ENCODE data around the gene SCMH1.
"Not testable (repeated sequence)": the region's sequence is repeated elsewhere in the genome, so short reads cannot be mapped to it uniquely, and the experiment has no call there.

Gene SCMH1

GRCh38 chr1:41233708-41234107, 8.4 kb downstream of the SCMH1 start:
- Histone ChIP-seq H3K23ac (ENCODE audit: low read length) (no peak overlapping the region), H3K18ac (ENCODE audit: low read length) (no peak overlapping the region), H3K27me3 (ENCODE audit: insufficient read depth, low read length, poor library complexity) (no peaks in the 10 kb centered on the region), H2BK120ac (ENCODE audit: low read depth, low read length) (no peak overlapping the region), H3K4me3 (ENCODE audit: low read length) (no peak overlapping the region), H3K9ac (ENCODE audit: low read length) (no peak overlapping the region), H3K79me1 (ENCODE audit: low read length) (no peaks in the 10 kb centered on the region), H3K4ac (ENCODE audit: low read depth, low read length) (no peak overlapping the region), H3K4me1 (ENCODE audit: control insufficient read depth, low read depth, low read length) (no peaks in the 10 kb centered on the region), H3K4me2 (ENCODE audit: low read length) (no peak overlapping the region), H4K8ac (ENCODE audit: low read depth, low read length) (no peak overlapping the region), H4K5ac (ENCODE audit: low read length) (no peak overlapping the region), H3K27ac (ENCODE audit: low read depth, low read length) (no peak overlapping the region), H2AK5ac (ENCODE audit: low read length) (no peak overlapping the region), H3K36me3 (ENCODE audit: control insufficient read depth, insufficient read depth, low read length) (no peaks in the 10 kb centered on the region), H2BK15ac (replicated peaks; ENCODE audit: low read depth) (no peak overlapping the region), H2BK5ac (ENCODE audit: low read length) (no peak overlapping the region), H3K79me2 (ENCODE audit: control insufficient read depth, insufficient read depth, low read length) (no peaks in the 10 kb centered on the region), H3K56ac (ENCODE audit: low read length) (no peak overlapping the region)
- no peak for DNase-seq
- no CpG with 5 or more reads among the region's 1 CpG for WGBS (ENCODE audit: extremely low coverage, insufficient coverage, low lambda C conversion rate)

GRCh38 chr1:41232305-41232704, 9.8 kb downstream of the SCMH1 start:
- no peak overlapping the region for H4K5ac ChIP-seq (ENCODE audit: low read length)
- no peak for DNase-seq
- no peak overlapping the region for H3K23ac ChIP-seq (ENCODE audit: low read length)
- no peak overlapping the region for H4K8ac ChIP-seq (ENCODE audit: low read depth, low read length)
- no peaks in the 10 kb centered on the region for H3K27me3 ChIP-seq (ENCODE audit: insufficient read depth, low read length, poor library complexity)
- WGBS (ENCODE audit: extremely low coverage, insufficient coverage, low lambda C conversion rate): no CpG with 5 or more reads among the region's 3 CpGs
- no peak overlapping the region for H2BK120ac ChIP-seq (ENCODE audit: low read depth, low read length)
- H3K18ac ChIP-seq (ENCODE audit: low read length): no peak overlapping the region
- no peak overlapping the region for H3K4ac ChIP-seq (ENCODE audit: low read depth, low read length)
- H2AK5ac ChIP-seq (ENCODE audit: low read length): no peak overlapping the region
- H2BK15ac ChIP-seq (replicated peaks; ENCODE audit: low read depth): no peak overlapping the region
- H2BK5ac ChIP-seq (ENCODE audit: low read length): no peak overlapping the region
- no peaks in the 10 kb centered on the region for H3K36me3 ChIP-seq (ENCODE audit: control insufficient read depth, insufficient read depth, low read length)
- no peak overlapping the region for H3K4me3 ChIP-seq (ENCODE audit: low read length)
- no peak overlapping the region for H3K27ac ChIP-seq (ENCODE audit: low read depth, low read length)
- no peak overlapping the region for H3K9ac ChIP-seq (ENCODE audit: low read length)
- no peaks in the 10 kb centered on the region for H3K4me1 ChIP-seq (ENCODE audit: control insufficient read depth, low read depth, low read length)
- H3K79me1 ChIP-seq (ENCODE audit: low read length): no peaks in the 10 kb centered on the region
- no peaks in the 10 kb centered on the region for H3K79me2 ChIP-seq (ENCODE audit: control insufficient read depth, insufficient read depth, low read length)
- no peak overlapping the region for H3K56ac ChIP-seq (ENCODE audit: low read length)
- no peak overlapping the region for H3K4me2 ChIP-seq (ENCODE audit: low read length)

GRCh38 chr1:41230656-41231055, 11.4 kb downstream of the SCMH1 start:
- Histone ChIP-seq H2BK120ac (ENCODE audit: low read depth, low read length) (no peak overlapping the region), H3K4me3 (ENCODE audit: low read length) (no peak overlapping the region), H3K4me1 (ENCODE audit: control insufficient read depth, low read depth, low read length) (no peaks in the 10 kb centered on the region), H4K8ac (ENCODE audit: low read depth, low read length) (no peak overlapping the region), H3K4ac (ENCODE audit: low read depth, low read length) (no peak overlapping the region), H3K9ac (ENCODE audit: low read length) (no peak overlapping the region), H4K5ac (ENCODE audit: low read length) (no peak overlapping the region), H2BK15ac (replicated peaks; ENCODE audit: low read depth) (no peak overlapping the region), H3K27me3 (ENCODE audit: insufficient read depth, low read length, poor library complexity) (no peaks in the 10 kb centered on the region), H3K56ac (ENCODE audit: low read length) (no peak overlapping the region), H3K79me2 (ENCODE audit: control insufficient read depth, insufficient read depth, low read length) (no peaks in the 10 kb centered on the region), H2AK5ac (ENCODE audit: low read length) (no peak overlapping the region), H3K79me1 (ENCODE audit: low read length) (no peaks in the 10 kb centered on the region), H3K18ac (ENCODE audit: low read length) (no peak overlapping the region), H2BK5ac (ENCODE audit: low read length) (no peak overlapping the region), H3K4me2 (ENCODE audit: low read length) (no peak overlapping the region), H3K36me3 (ENCODE audit: control insufficient read depth, insufficient read depth, low read length) (no peaks in the 10 kb centered on the region), H3K27ac (ENCODE audit: low read depth, low read length) (no peak overlapping the region), H3K23ac (ENCODE audit: low read length) (no peak overlapping the region)
- no peak for DNase-seq
- no CpG with 5 or more reads among the region's 2 CpGs for WGBS (ENCODE audit: extremely low coverage, insufficient coverage, low lambda C conversion rate)

GRCh38 chr1:41229219-41229618, 12.9 kb downstream of the SCMH1 start:
- H3K4me3 ChIP-seq (ENCODE audit: low read length); DNase-seq: not testable (repeated sequence)

GRCh38 chr1:41226815-41227434, 15.2 kb downstream of the SCMH1 start:
- WGBS (ENCODE audit: extremely low coverage, insufficient coverage, low lambda C conversion rate): no CpG with 5 or more reads among the region's 3 CpGs
- no peak overlapping the region for H3K4me2 ChIP-seq (ENCODE audit: low read length)
- H4K5ac ChIP-seq (ENCODE audit: low read length): no peak overlapping the region
- H2BK15ac ChIP-seq (replicated peaks; ENCODE audit: low read depth): no peak overlapping the region
- no peak for DNase-seq
- no peak overlapping the region for H3K23ac ChIP-seq (ENCODE audit: low read length)
- no peak overlapping the region for H3K18ac ChIP-seq (ENCODE audit: low read length)
- no peak overlapping the region for H3K4ac ChIP-seq (ENCODE audit: low read depth, low read length)
- no peaks in the 10 kb centered on the region for H3K36me3 ChIP-seq (ENCODE audit: control insufficient read depth, insufficient read depth, low read length)
- no peaks in the 10 kb centered on the region for H3K79me2 ChIP-seq (ENCODE audit: control insufficient read depth, insufficient read depth, low read length)
- no peak overlapping the region for H3K56ac ChIP-seq (ENCODE audit: low read length)
- H3K27ac ChIP-seq (ENCODE audit: low read depth, low read length): no peak overlapping the region
- no peak overlapping the region for H3K4me3 ChIP-seq (ENCODE audit: low read length)
- no peak overlapping the region for H2AK5ac ChIP-seq (ENCODE audit: low read length)
- H2BK120ac ChIP-seq (ENCODE audit: low read depth, low read length): no peak overlapping the region
- no peaks in the 10 kb centered on the region for H3K79me1 ChIP-seq (ENCODE audit: low read length)
- peaks cover 2% of the 10 kb centered on the region for H3K4me1 ChIP-seq (ENCODE audit: control insufficient read depth, low read depth, low read length)
- H3K9ac ChIP-seq (ENCODE audit: low read length): no peak overlapping the region
- no peak overlapping the region for H2BK5ac ChIP-seq (ENCODE audit: low read length)
- no peak overlapping the region for H4K8ac ChIP-seq (ENCODE audit: low read depth, low read length)
- no peaks in the 10 kb centered on the region for H3K27me3 ChIP-seq (ENCODE audit: insufficient read depth, low read length, poor library complexity)

More at GRCh38 chr1:41229219-41229618, 12.9 kb downstream of the SCMH1 start:
- H2BK5ac ChIP-seq (ENCODE audit: low read length); H3K56ac ChIP-seq (ENCODE audit: low read length); H3K27ac ChIP-seq (ENCODE audit: low read depth, low read length); H2BK15ac ChIP-seq (replicated peaks; ENCODE audit: low read depth); H3K18ac ChIP-seq (ENCODE audit: low read length); H3K4me2 ChIP-seq (ENCODE audit: low read length); H3K4ac ChIP-seq (ENCODE audit: low read depth, low read length); H3K79me1 ChIP-seq (ENCODE audit: low read length); H3K23ac ChIP-seq (ENCODE audit: low read length); H3K4me1 ChIP-seq (ENCODE audit: control insufficient read depth, low read depth, low read length); H3K9ac ChIP-seq (ENCODE audit: low read length); H4K8ac ChIP-seq (ENCODE audit: low read depth, low read length); H2BK120ac ChIP-seq (ENCODE audit: low read depth, low read length); H2AK5ac ChIP-seq (ENCODE audit: low read length); H3K27me3 ChIP-seq (ENCODE audit: insufficient read depth, low read length, poor library complexity); H3K79me2 ChIP-seq (ENCODE audit: control insufficient read depth, insufficient read depth, low read length); H4K5ac ChIP-seq (ENCODE audit: low read length); H3K36me3 ChIP-seq (ENCODE audit: control insufficient read depth, insufficient read depth, low read length): not testable (repeated sequence)
- WGBS (ENCODE audit: extremely low coverage, insufficient coverage, low lambda C conversion rate): no CpG with 5 or more reads among the region's 2 CpGs

GRCh38 chr1:41225495-41225894, 16.6 kb downstream of the SCMH1 start:
- H3K9ac ChIP-seq (ENCODE audit: low read length): no peak overlapping the region
- H3K4me2 ChIP-seq (ENCODE audit: low read length): no peak overlapping the region
- no peak overlapping the region for H2BK5ac ChIP-seq (ENCODE audit: low read length)
- no peak overlapping the region for H3K4me3 ChIP-seq (ENCODE audit: low read length)
- no peak overlapping the region for H3K18ac ChIP-seq (ENCODE audit: low read length)
- H3K79me2 ChIP-seq (ENCODE audit: control insufficient read depth, insufficient read depth, low read length): no peaks in the 10 kb centered on the region
- H2BK15ac ChIP-seq (replicated peaks; ENCODE audit: low read depth): no peak overlapping the region
- no peak overlapping the region for H3K23ac ChIP-seq (ENCODE audit: low read length)
- no peak for DNase-seq
- H3K27me3 ChIP-seq (ENCODE audit: insufficient read depth, low read length, poor library complexity): no peaks in the 10 kb centered on the region
- H2AK5ac ChIP-seq (ENCODE audit: low read length): no peak overlapping the region
- peaks cover 2% of the 10 kb centered on the region for H3K4me1 ChIP-seq (ENCODE audit: control insufficient read depth, low read depth, low read length)
- H3K56ac ChIP-seq (ENCODE audit: low read length): no peak overlapping the region
- H3K36me3 ChIP-seq (ENCODE audit: control insufficient read depth, insufficient read depth, low read length): no peaks in the 10 kb centered on the region
- WGBS (ENCODE audit: extremely low coverage, insufficient coverage, low lambda C conversion rate): no CpG with 5 or more reads among the region's 3 CpGs
- no peak overlapping the region for H3K27ac ChIP-seq (ENCODE audit: low read depth, low read length)
- no peak overlapping the region for H4K8ac ChIP-seq (ENCODE audit: low read depth, low read length)
- no peaks in the 10 kb centered on the region for H3K79me1 ChIP-seq (ENCODE audit: low read length)
- no peak overlapping the region for H2BK120ac ChIP-seq (ENCODE audit: low read depth, low read length)
- H3K4ac ChIP-seq (ENCODE audit: low read depth, low read length): no peak overlapping the region
- no peak overlapping the region for H4K5ac ChIP-seq (ENCODE audit: low read length)

Measured in mesendoderm (in vitro differentiated cells).